Right ventricle myocardium inferior (tissue), 1 donor: ENCODE measurements around the gene NUP93. TPM values are rescaled to one million over a fixed set of nuclear protein-coding genes. Genes with fewer than 3 reads are reported as not detected.
"Not testable (repeated sequence)": the region's sequence is repeated elsewhere in the genome, so short reads cannot be mapped to it uniquely, and the experiment has no call there.

Experiments
- ATAC-seq: fragments of 200-7000 bp; cut with Tn5 transposase; one replicate; pipeline ENCODE4 v1.9.1; 2020; ENCODE audit warnings: mild to moderate bottlenecking, moderate library complexity
- DNase-seq: peaks from one replicate; pipeline ENCODE4 v3.0.0; 2021; ENCODE audit errors: missing footprints
- intact Hi-C: fragments of 100-400 bp; cut with DNase I; formaldehyde crosslinking; loops from one replicate; pipeline ENCODE4 v1.11.0; 2022
- total RNA-seq: library from RNA; stranded (reverse); fragmentation: NEBNext Ultra II Directional; extraction: Animal tissue kit (Norgen Biotek cat#: 25700); gene quantifications from one replicate; pipeline ENCODE4 v1.2.1, GENCODE V29; 2021
- donor health status: DM: no; HTN: yes; CAD: no; lungs with severe emphysema.

NUP93 gene
- total RNA-seq, 1 donor from 2014 or later = 25.7 TPM

- peak; percentile 52 for DNase-seq
- intact Hi-C loops = no loop called here
- no peak for ATAC-seq
Observed at GRCh38 chr16:56871172-56871593, 141.3 kb downstream of the NUP93 start.

- intact Hi-C loops = no loop called here
- peak; percentile 30 for DNase-seq
- ATAC-seq = no peak
Observed at GRCh38 chr16:56872863-56873391, 143.0 kb downstream of the NUP93 start.

DNA sequence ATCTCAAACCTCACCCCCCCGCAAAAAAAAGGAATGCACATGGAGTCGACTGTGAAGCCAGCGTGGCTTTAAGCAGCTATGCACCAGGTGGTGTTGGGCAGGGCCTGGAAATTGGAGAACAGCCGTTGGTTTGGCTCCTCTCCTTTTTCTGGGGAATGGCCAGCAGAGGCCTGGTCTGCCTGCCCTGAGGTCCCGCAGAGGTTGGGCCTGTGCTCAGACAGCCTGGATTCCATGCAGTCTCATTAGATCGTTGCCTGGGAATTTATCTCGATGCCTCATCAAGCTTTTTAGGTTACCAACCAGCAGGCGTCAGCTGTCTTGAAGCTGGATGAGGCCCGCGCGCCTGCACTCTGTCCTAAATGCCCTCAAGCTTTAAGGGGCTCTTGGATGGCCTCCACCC is 144.9 kb downstream of the NUP93 start:
- intact Hi-C loops = no loop called here
- no peak for ATAC-seq
- no peak for DNase-seq

DNA sequence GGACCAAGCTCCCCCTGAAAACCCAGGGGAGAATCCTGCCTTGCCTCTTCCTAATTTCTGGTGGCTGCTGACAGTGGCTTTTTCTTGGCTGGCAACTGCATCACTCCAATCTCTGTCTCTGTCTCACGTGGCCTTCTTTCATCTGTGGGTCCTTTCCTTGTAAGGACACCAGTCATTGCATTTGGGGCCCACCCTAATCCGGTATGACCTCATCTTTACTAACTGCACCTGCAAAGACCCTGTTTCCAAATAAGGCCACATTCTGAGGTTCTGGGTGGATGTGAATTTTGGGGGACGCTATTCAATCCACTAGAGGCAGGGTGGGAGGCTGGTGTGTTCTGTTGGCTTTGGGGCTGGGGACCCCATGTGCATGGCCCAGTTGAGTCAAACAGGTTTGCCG is 146.1 kb downstream of the NUP93 start:
- no peak for ATAC-seq
- no peak for DNase-seq
- intact Hi-C loops = no loop called here

DNA sequence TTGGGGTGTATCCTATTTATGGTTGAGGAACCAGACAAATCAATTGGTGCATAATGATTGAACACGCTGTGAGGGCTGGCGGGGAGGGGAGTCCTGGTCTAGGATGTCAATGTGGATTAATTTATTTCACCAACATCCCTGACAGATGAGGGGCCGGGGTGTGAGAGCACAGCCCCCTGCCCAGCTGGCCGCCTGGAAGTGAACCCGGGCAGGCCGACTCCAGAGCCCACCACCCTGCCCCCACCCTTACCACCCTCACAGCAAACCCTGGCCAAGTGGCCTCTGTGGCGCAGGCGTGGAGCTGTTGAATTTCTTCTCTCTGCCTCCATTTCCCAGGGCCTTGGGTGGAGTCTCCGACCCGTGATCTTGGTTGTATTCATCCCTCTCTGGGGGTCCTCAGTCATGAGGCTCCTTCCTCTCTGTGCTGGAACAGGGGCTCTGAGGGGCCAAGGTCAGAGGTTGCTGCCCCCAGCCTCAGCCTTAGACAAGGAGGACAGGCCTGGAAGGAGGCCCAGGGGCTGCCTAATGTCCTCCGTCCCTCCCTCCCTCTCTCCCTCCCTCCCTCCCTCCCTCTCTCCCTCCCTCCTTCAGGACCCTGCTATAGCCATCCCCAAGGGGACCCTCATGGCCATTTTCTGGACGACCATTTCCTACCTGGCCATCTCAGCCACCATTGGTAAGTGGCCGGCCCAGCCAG is 147.7 kb downstream of the NUP93 start:
- no peak for ATAC-seq
- intact Hi-C loops = no loop called here
- peak; percentile 35 for DNase-seq

DNA sequence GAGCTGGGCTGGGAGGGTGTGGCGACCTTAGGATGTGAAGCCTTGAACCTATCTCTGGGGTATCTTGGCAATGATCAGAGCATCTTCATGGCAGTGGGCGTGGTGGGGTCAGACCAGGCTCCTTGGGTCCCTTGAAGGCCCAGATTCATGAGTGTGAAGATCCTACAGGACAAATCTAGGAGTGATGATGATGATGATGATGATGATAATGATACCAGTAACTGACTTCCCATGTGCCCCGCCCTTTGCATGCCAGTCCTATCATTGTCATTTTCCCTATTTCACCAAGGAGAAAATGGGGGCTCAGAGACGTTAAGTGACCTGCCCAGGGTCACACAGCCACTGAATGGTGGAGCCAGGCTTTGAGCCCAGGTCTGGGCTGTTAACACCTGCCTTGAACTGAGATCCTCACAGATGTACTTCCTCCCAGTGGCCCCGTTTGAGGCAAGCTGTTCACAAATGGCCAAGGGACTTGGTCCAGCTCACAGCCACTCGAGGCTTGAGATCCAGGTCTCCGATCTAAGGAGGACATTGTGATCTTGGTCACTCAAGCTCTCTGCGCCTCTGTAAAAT is 148.4 kb downstream of the NUP93 start:
- ATAC-seq (no peak), DNase-seq (peak; percentile 37)
- intact Hi-C loops = no loop called here

GRCh38 chr16:56879276-56879675 is 149.3 kb downstream of the NUP93 start:
- DNase-seq = peak; percentile 67
- intact Hi-C loops = no loop called here
- no peak for ATAC-seq

GRCh38 chr16:56880176-56880575 is 150.2 kb downstream of the NUP93 start:
- ATAC-seq (no peak), DNase-seq (peak; percentile 51)
- intact Hi-C loops = no loop called here

- ATAC-seq (no peak), DNase-seq (peak; percentile 23)
- intact Hi-C loops = no loop called here
Observed at GRCh38 chr16:56880685-56881084, 150.8 kb downstream of the NUP93 start.

DNA sequence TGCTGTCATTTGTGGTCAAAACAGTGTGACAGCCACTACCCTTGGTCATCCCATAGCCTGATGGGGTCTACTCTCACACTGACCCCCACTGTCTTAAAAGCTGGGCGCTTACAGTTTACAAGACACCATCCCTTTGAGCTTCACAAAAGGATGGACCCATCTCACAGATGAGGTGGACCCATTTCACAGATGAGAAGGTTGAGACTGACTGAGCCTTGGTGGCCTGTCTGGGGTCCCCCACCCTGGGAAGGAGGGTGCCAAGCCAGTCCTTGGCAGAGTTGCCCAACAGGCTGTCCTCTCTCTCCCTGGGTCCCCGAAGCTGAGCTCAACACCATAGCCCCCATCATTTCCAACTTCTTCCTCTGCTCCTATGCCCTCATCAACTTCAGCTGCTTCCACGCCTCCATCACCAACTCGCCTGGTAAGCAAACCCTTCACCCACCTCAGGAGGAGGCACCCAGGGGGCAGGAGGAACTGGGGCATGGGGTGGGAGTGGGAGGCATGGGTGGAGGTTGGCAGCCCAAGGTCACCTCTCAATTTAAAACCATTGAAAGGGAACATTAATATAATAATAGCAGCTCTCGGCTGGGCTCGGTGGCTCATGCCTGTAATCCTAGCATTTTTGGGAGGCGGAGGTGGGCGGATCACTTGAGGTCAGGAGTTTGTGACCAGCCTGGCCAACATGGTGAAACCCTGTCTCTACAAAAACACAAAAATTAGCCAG is 152.3 kb downstream of the NUP93 start:
- DNase-seq (peak; percentile 42), ATAC-seq (no peak)
- intact Hi-C loops = no loop called here

DNA sequence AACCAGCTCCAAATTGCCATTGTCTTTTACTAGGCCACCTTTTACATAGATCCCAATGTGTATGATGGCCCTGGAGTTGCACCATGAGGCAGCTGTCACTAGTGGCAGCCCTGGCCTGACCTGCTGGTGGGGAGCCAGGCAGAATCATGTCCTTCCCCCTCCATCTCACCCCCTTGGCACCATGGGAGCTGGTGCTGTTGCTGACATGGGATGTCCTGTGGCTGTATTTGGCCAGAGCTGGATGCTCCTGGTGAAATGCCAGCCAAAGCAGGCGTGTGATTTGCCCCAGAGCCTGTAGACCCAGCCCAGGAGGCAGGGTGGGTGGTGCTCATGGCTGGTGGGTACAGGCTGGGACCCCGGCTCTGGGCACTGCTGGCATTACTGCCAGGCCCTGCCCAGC is 153.7 kb downstream of the NUP93 start:
- no peak for ATAC-seq
- intact Hi-C loops = no loop called here

DNA sequence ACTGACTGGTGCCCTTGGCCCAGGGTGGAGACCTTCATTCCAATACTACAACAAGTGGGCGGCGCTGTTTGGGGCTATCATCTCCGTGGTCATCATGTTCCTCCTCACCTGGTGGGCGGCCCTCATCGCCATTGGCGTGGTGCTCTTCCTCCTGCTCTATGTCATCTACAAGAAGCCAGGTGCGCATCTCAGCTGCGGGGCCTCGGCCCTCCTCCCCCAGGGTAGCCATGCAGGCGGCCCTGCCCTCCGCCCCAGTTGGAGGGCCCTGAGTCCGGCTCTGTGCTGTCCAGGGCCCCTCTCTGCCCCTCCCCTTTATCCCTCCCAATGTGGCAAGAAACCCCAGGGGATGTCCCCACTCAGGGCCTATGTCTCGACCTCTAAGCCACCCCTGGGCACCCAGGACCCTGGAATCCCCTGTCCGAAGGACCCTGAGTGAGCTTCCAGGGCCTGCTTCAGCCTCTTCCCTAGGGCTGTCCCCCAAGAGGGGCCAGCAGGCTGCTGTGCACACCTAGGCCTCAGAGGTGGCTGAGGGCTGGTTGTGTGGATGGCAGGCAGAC is 154.2 kb downstream of the NUP93 start:
- peak; percentile 66 for DNase-seq
- no peak for ATAC-seq

More for the DNA sequence above, 153.7 kb downstream of the NUP93 start:
- no peak for DNase-seq

GRCh38 chr16:56884929-56885328 is 155.0 kb downstream of the NUP93 start:
- DNase-seq = peak; percentile 42
- intact Hi-C loops, ATAC-seq: not testable (repeated sequence)

More for the DNA sequence above, 154.2 kb downstream of the NUP93 start:
- intact Hi-C loops = no loop called here

DNA sequence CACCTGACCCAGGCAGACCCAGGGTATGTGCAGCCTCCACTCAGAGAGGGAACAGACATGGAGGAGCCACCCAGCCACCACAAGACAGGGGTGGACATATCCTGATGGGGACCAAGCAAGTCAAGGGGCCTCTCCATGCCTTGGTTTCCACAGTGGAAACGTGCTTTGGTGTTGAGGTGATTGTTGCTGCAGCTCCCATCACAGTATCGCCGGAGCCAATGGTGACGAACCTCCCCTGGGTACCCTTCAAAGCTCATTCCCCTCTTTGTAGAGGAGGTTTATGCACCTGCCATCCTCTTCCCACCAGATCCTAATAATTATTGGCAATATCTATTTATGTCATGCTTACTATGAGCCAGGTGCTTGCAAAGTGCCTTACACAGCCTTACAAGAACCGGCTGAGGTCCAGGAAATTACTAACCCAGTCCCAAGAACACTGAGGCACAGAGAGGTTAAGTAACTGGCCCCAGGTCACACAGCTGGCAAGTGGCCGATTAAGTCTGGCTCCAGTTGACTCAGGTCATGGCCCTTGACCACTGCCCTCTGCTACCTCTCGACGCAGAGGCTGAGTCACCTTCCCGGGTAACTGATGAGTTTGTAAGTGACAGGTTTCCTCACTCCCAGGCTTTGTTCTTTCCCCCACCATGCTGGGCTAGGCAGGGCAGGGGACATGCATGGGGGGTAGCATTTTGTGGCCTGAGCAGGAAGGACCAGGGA is 155.7 kb downstream of the NUP93 start:
- intact Hi-C loops = no loop called here
- DNase-seq (peak; percentile 34), ATAC-seq (no peak)

DNA sequence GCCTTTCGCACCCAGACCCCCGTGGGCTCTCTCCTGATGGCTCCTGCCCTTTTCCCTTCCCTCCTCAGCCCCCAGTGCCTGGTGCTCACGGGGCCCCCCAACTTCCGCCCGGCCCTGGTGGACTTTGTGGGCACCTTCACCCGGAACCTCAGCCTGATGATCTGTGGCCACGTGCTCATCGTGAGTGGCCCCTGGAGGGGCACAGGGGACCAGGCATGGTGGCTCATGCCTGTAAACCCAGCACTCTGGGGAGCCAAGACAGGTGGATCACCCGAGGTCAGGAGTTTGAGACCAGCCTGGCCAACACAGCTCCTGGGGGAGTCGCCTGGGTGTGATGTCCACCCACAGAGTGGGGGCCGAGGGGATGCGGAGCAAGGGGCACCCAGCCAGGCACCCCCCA is 156.4 kb downstream of the NUP93 start:
- ATAC-seq (no peak), DNase-seq (peak; percentile 20)
- intact Hi-C loops = no loop called here

DNA sequence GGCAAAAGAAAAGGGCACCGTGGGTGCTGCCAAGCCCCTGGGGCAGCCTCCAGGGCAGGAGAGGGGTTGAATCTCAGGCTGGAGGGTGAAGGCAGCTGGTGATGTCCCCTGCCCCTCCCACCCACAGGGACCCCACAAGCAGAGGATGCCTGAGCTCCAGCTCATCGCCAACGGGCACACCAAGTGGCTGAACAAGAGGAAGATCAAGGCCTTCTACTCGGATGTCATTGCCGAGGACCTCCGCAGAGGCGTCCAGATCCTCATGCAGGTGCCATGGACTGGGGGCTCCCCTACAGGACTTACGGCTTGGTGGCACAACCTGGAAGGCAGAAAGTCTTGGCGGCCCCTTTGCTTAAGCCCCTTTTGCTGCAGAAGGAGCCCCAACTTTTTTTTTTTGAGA is 156.9 kb downstream of the NUP93 start:
- intact Hi-C loops = no loop called here
- ATAC-seq = no peak
- peak; percentile 31 for DNase-seq

GRCh38 chr16:56888806-56889205 is 158.9 kb downstream of the NUP93 start:
- intact Hi-C loops = no loop called here
- peak; percentile 33 for DNase-seq

GRCh38 chr16:56889206-56889605 is 159.3 kb downstream of the NUP93 start:
- ATAC-seq = no peak
- intact Hi-C loops = no loop called here
- peak; percentile 28 for DNase-seq

More at GRCh38 chr16:56888806-56889205, 158.9 kb downstream of the NUP93 start:
- no peak for ATAC-seq

DNA sequence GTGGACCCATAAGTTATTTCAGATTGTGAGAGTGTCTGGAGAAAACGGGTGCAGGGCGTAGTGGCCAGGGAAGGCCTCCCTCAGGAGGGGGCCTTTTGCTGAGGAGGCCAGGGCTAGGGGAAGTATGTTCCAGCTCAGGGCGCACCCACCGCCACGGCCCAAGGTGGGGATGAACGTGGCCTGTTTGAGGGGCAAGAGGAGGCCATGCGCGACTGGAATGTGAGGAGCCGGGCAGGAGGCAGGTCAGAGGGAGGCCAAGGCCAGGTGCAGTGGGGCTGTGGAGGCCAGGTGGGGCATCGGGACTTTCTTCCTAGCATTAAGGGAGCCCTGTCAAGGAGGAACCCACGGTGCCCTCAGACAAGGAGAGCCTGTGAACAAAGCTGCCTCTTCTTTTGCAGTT is 161.8 kb downstream of the NUP93 start:
- DNase-seq = no peak
- intact Hi-C loops = no loop called here
- peak; percentile 28 for ATAC-seq
